HepG2 (cell line): ENCODE results near the gene SLC29A1.

ENCODE experiments used
- AGO1 ChIP-seq: fragments of 200-400 bp; formaldehyde crosslinking; IDR thresholded peaks from 2 replicates; pipeline ENCODE4 v1.6.1; 2017; ENCODE audit warnings: mild to moderate bottlenecking, low read depth, low read length, moderate library complexity; ENCODE audit not compliant: poor library complexity, severe bottlenecking
- CBX1 ChIP-seq: IDR thresholded peaks from one replicate; pipeline ENCODE4 v1.6.1; 2016; ENCODE audit warnings: antibody characterized with exemption, low read depth
- CREM ChIP-seq, 2 experiments: sonication (generic) in 1 of 2; formaldehyde crosslinking in 1 of 2; IDR thresholded peaks; 2 replicates each; pipeline versions ENCODE4 v1.4.0 to v1.6.1; 2016 to 2020; ENCODE audit warnings: antibody characterized with exemption in 1 of 2, mild to moderate bottlenecking in 1 of 2, missing genetic modification reagents in 1 of 2
- EED ChIP-seq: sonication (generic); formaldehyde crosslinking; IDR thresholded peaks from 2 replicates; pipeline ENCODE4 v1.5.0; 2020; ENCODE audit warnings: mild to moderate bottlenecking, missing genetic modification reagents
- HCFC1 ChIP-seq: fragments of 150-350 bp; IDR thresholded peaks from 2 replicates; pipeline ENCODE4 v1.6.1; 2014; ENCODE audit warnings: low read depth, low read length
- HDAC1 ChIP-seq: sonication (generic); formaldehyde crosslinking; IDR thresholded peaks from 2 replicates; pipeline ENCODE4 v1.5.1; 2020; ENCODE audit warnings: mild to moderate bottlenecking, missing genetic modification reagents
- KDM3A ChIP-seq: IDR thresholded peaks from 2 replicates; pipeline ENCODE4 v1.6.1; 2018; ENCODE audit warnings: low read depth, missing compliant biosample characterization
- MXI1 ChIP-seq: IDR thresholded peaks from 3 replicates; pipeline ENCODE4 v1.6.1; 2012; ENCODE audit warnings: low read depth, low read length, inconsistent platforms, borderline replicate concordance
- PHB2 ChIP-seq: fragments of 450-650 bp; IDR thresholded peaks from 2 replicates; pipeline ENCODE4 v1.6.1; 2018; ENCODE audit not compliant: partially characterized antibody
- PITX1 ChIP-seq: sonication (generic); formaldehyde crosslinking; IDR thresholded peaks from 2 replicates; pipeline ENCODE4 v1.5.1; 2020; ENCODE audit warnings: mild to moderate bottlenecking, missing genetic modification reagents
- POLR2AphosphoS5 ChIP-seq: IDR thresholded peaks from 2 replicates; pipeline ENCODE4 v1.6.1; 2012; ENCODE audit warnings: low read depth, low read length
- ZBTB40 ChIP-seq, 2 experiments: fragments of 450-650 bp in 1 of 2; sonication (generic) in 1 of 2; formaldehyde crosslinking in 1 of 2; IDR thresholded peaks; 2 replicates each; pipeline versions ENCODE4 v1.6.1 to v1.8.0; 2016 to 2022; ENCODE audit warnings: antibody characterized with exemption in 1 of 2, mild to moderate bottlenecking in 1 of 2, missing genetic modification reagents in 1 of 2
- ZNF780A ChIP-seq: sonication (generic); formaldehyde crosslinking; IDR thresholded peaks from 2 replicates; pipeline ENCODE4 v1.8.0; 2022; ENCODE audit warnings: mild to moderate bottlenecking, missing genetic modification reagents, moderate library complexity
- TF ChIP-seq, protein P1 (sequence below): conservative IDR thresholded peaks from 2 replicates; pipeline ENCODE4 v1.6.1; 2018; ENCODE audit warnings: missing genetic modification reagents

GRCh38 chr6:44249082-44249748 is 25.8 kb downstream of the SLC29A1 start:
- TF ChIP-seq PITX1 (CRISPR knock-in tag), result no peak
- 0 out of 2 replicates have a peak, but pooled peaks have one; percentile 48 for TF ChIP-seq ZNF780A (CRISPR knock-in tag)
- TF ChIP-seq ZBTB40 (IDR thresholded peaks at IDR 0.05), result no peak
- TF ChIP-seq ZBTB40 (CRISPR knock-in tag; IDR thresholded peaks at IDR 0.05), result no peak
- no peak for TF ChIP-seq HCFC1
- TF ChIP-seq, protein P1, sequence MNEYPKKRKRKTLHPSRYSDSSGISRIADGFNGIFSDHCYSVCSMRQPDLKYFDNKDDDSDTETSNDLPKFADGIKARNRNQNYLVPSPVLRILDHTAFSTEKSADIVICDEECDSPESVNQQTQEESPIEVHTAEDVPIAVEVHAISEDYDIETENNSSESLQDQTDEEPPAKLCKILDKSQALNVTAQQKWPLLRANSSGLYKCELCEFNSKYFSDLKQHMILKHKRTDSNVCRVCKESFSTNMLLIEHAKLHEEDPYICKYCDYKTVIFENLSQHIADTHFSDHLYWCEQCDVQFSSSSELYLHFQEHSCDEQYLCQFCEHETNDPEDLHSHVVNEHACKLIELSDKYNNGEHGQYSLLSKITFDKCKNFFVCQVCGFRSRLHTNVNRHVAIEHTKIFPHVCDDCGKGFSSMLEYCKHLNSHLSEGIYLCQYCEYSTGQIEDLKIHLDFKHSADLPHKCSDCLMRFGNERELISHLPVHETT (CRISPR knock-in tag), result no peak
- TF ChIP-seq HDAC1 (CRISPR knock-in tag), result no peak
- TF ChIP-seq AGO1, result no peak
- TF ChIP-seq POLR2AphosphoS5, result 0 out of 2 replicates have a peak, but pooled peaks have one; percentile 8
- no peak for TF ChIP-seq PHB2
- TF ChIP-seq MXI1, result no peak
- TF ChIP-seq CBX1, result no peak
- no peak for TF ChIP-seq CREM (IDR thresholded peaks at IDR 0.05)
- TF ChIP-seq CREM (CRISPR knock-in tag; IDR thresholded peaks at IDR 0.05), result no peak
- no peak for TF ChIP-seq KDM3A (CRISPR knock-in tag)
- TF ChIP-seq EED, result no peak
